ENCODE measurements around the gene MERTK. TPM values are rescaled to one million over a fixed set of nuclear protein-coding genes. Genes with fewer than 3 reads are reported as not detected.

The MERTK gene
- total RNA-seq, 6 experiments from 2014 or later = not detected

DNA sequence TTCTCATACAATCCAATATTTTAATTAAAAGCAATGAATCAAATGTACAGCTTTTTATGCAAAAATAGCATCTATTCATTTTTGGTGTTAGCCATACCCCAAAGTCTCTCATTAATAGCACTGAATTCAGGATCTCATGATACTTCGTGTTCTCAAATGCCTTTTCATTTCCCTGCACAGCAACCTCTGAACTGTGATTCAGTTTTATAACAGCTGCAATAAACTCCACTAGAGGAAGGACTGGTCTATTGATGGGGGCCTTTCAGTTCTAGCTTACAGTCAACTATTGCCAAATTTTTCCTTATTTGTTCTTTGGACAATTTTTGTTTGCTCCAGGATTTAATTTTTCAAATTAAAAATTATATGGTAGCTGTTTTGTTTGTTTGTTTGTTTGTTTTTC, 151.9 kb downstream of the MERTK start:
- peaks cover 18% of the 10 kb centered on the region for H3K4me1 Mint-ChIP-seq (ENCODE audit: low read depth)
- peaks cover 18% of the 10 kb centered on the region for H3K36me3 Mint-ChIP-seq (ENCODE audit: low read depth)
- H3K4me3 Mint-ChIP-seq = no peak overlapping the region
- no peak for DNase-seq
- TF ChIP-seq CTCF (IDR thresholded peaks at IDR 0.05) = no peak
- H3K27ac Mint-ChIP-seq = no peak overlapping the region
- peaks cover 14% of the 10 kb centered on the region for H3K27me3 Mint-ChIP-seq (ENCODE audit: insufficient read depth)
- peaks cover 13% of the 10 kb centered on the region for H3K9me3 Mint-ChIP-seq

GRCh38 chr2:112053917-112054846, 155.8 kb downstream of the MERTK start:
- DNase-seq = peak; percentile 91
- Mint-ChIP-seq H3K36me3 (ENCODE audit: low read depth) (peaks cover 18% of the 10 kb centered on the region), H3K4me1 (ENCODE audit: low read depth) (peaks cover 44% of the 10 kb centered on the region), H3K27me3 (ENCODE audit: insufficient read depth) (peaks cover 3% of the 10 kb centered on the region), H3K9me3 (no peaks in the 10 kb centered on the region), H3K4me3 (peak overlapping the region; percentile 96), H3K27ac (peak overlapping the region; percentile 95)
- no peak for TF ChIP-seq CTCF (IDR thresholded peaks at IDR 0.05)

DNA sequence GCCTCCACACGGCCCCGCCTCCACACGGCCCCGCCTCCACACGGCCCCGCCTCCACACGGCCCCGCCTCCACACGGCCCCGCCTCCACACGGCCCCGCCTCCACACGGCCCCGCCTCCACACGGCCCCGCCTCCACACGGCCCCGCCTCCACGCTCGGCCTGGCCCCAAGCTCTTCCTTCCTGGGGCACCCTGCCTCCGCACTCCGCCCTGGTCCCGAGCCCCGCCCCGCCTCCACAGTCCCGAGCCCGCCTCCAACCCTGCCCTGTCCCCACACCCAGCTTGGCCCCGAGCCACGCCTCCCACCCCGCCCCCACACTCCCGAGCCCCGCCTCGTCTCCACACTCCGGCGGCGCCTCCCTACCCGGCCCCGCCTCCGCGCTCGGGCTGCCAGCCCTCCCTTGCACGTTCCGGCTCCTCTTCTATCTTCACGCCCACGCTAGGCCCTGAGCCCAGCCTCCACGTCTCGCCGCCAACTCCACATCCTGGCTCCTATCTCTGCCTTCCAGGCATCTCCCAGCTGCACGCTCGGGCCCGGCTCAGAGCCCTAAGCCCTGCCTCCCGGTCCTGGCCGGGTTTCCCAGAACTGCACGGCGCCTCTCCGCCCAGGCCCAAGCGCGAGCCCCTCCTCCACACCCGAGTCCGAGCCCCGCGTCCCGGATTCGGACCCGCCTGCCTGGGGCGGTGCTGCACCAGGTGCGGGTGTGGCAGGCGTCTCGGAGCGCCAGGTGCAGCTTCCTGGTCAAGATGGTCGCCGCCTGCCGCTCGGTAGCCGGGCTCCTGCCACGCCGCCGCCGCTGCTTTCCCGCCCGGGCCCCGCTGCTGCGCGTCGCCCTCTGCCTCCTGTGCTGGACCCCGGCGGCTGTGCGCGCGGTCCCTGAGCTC, 156.7 kb downstream of the MERTK start, which contains the start of gene TMEM87B:
TSS of gene TMEM87B (plus strand) at position 423 of the 883 bp plus-strand sequence. CDS start at position 746, 323 bp downstream.
- Mint-ChIP-seq H3K27ac (peak within 1 kb of the TSS; percentile 96), H3K27me3 (ENCODE audit: insufficient read depth) (peaks cover 2% of the 10 kb centered on the region; the same call in 1 of the 2 replicates), H3K4me3 (peak within 1 kb of the TSS; percentile 96), H3K9me3 (no peaks in the 10 kb centered on the region), H3K4me1 (ENCODE audit: low read depth) (peaks cover 42% of the 10 kb centered on the region), H3K36me3 (ENCODE audit: low read depth) (peaks cover 25% of the 10 kb centered on the region)
- TF ChIP-seq CTCF (IDR thresholded peaks at IDR 0.05) = no peak
- peak; percentile 96 for DNase-seq

DNA sequence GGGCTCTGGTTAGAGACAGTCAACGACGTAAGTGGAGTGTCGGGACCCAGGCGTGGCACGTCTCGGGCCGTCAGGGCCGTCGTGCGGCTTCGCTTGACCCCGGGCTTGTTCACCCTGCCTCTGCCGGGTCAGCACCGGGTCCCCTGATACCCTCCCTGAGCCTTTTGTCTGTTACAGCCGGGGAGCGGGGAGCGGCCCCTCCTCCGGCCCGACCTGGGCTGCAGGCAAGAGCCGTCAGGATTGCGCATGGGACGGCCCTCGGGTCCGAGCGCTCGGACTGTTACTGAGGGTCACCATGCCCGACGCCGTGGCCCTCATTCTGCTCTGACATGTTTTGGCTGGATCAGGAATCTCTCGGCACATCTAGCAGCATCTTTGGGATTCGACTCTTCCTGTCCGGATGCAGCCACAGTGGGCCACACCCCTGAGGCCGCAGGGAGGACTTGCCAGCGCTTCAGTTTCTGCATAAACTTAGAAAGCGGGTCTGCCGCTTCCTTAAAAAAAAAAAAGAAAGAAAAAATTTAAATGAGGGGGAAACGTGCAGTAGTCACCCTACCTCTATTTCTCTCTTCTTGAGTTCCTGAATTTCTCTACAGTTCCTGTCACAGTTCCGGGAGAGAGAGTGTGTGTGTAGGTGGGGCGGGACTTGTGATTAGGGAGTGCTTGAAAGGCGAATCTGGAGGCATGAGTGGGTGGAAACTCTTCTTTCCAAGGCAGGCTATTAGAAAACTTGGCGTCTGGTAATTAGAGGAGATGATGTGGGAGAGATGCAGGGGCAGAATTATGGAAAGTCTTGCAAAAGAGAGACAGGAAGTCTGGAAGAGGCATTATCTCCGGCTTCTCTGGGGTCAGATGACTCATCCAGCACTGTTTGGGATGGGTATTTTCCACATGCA, 157.6 kb downstream of the MERTK start:
- peak; percentile 95 for DNase-seq
- peaks cover 25% of the 10 kb centered on the region for H3K36me3 Mint-ChIP-seq (ENCODE audit: low read depth)
- no peaks in the 10 kb centered on the region for H3K9me3 Mint-ChIP-seq
- peaks cover 2% of the 10 kb centered on the region; the same call in 1 of the 2 replicates for H3K27me3 Mint-ChIP-seq (ENCODE audit: insufficient read depth)
- TF ChIP-seq CTCF (IDR thresholded peaks at IDR 0.05) = no peak
- peak overlapping the region; percentile 92 for H3K4me3 Mint-ChIP-seq
- H3K4me1 Mint-ChIP-seq (ENCODE audit: low read depth) = peaks cover 42% of the 10 kb centered on the region
- peak overlapping the region; percentile 96 for H3K27ac Mint-ChIP-seq

GRCh38 chr2:112056626-112056987, 158.2 kb downstream of the MERTK start:
- TF ChIP-seq CTCF (IDR thresholded peaks at IDR 0.05) = no peak
- Mint-ChIP-seq H3K9me3 (no peaks in the 10 kb centered on the region), H3K27ac (peak overlapping the region; percentile 96), H3K4me3 (peak overlapping the region; percentile 92), H3K36me3 (ENCODE audit: low read depth) (peaks cover 32% of the 10 kb centered on the region), H3K27me3 (ENCODE audit: insufficient read depth) (peaks cover 2% of the 10 kb centered on the region; the same call in 1 of the 2 replicates), H3K4me1 (ENCODE audit: low read depth) (peaks cover 48% of the 10 kb centered on the region)
- DNase-seq = no peak

All from HFFc6 (cell line).